ENCODE measurements around the gene ZC3H12D.

ZC3H12D gene

GRCh38 chr6:149510793-149511512, 26.1 kb upstream of the ZC3H12D start:
- H3K9me3 ChIP-seq (ENCODE audit: control insufficient read depth, low read length), result no peaks in the 10 kb centered on the region
- no peaks in the 10 kb centered on the region for H3K36me3 ChIP-seq (ENCODE audit: control insufficient read depth, insufficient read depth, low read length)
- H2AFZ ChIP-seq, result no peak overlapping the region
- H3K27me3 ChIP-seq (ENCODE audit: control insufficient read depth, insufficient read depth, low read length), result no peaks in the 10 kb centered on the region
- no peak overlapping the region for H3K27ac ChIP-seq
- H3K4me2 ChIP-seq (ENCODE audit: low read length), result no peak overlapping the region
- H3K4me1 ChIP-seq, result no peaks in the 10 kb centered on the region
- no peak overlapping the region for H3K9ac ChIP-seq
- no peak overlapping the region for H3K4me3 ChIP-seq (ENCODE audit: low read depth, low read length)
- no peaks in the 10 kb centered on the region for H3K79me2 ChIP-seq
- TF ChIP-seq CTCF (IDR thresholded peaks at IDR 0.05), result no peak

GRCh38 chr6:149508485-149508884, 23.7 kb upstream of the ZC3H12D start:
- Histone ChIP-seq H3K4me3 (ENCODE audit: low read depth, low read length) (no peak overlapping the region), H2AFZ (no peak overlapping the region), H3K36me3 (ENCODE audit: control insufficient read depth, insufficient read depth, low read length) (no peaks in the 10 kb centered on the region), H3K27me3 (ENCODE audit: control insufficient read depth, insufficient read depth, low read length) (no peaks in the 10 kb centered on the region), H3K27ac (no peak overlapping the region), H3K9me3 (ENCODE audit: control insufficient read depth, low read length) (no peaks in the 10 kb centered on the region), H3K4me1 (no peaks in the 10 kb centered on the region), H3K4me2 (ENCODE audit: low read length) (no peak overlapping the region), H3K9ac (no peak overlapping the region), H3K79me2 (no peaks in the 10 kb centered on the region)
- no peak for TF ChIP-seq CTCF (IDR thresholded peaks at IDR 0.05)

- Histone ChIP-seq H2AFZ (no peak overlapping the region), H3K9me3 (ENCODE audit: control insufficient read depth, low read length) (no peaks in the 10 kb centered on the region), H3K4me1 (no peaks in the 10 kb centered on the region), H3K4me2 (ENCODE audit: low read length) (no peak overlapping the region), H3K9ac (no peak overlapping the region), H3K79me2 (no peaks in the 10 kb centered on the region), H3K27me3 (ENCODE audit: control insufficient read depth, insufficient read depth, low read length) (no peaks in the 10 kb centered on the region), H3K27ac (no peak overlapping the region), H3K36me3 (ENCODE audit: control insufficient read depth, insufficient read depth, low read length) (no peaks in the 10 kb centered on the region), H3K4me3 (ENCODE audit: low read depth, low read length) (no peak overlapping the region)
- TF ChIP-seq CTCF (IDR thresholded peaks at IDR 0.05), result no peak
Observed at GRCh38 chr6:149503872-149504271, 19.1 kb upstream of the ZC3H12D start.

- Histone ChIP-seq H3K27me3 (ENCODE audit: control insufficient read depth, insufficient read depth, low read length) (no peaks in the 10 kb centered on the region), H3K36me3 (ENCODE audit: control insufficient read depth, insufficient read depth, low read length) (no peaks in the 10 kb centered on the region), H3K4me2 (ENCODE audit: low read length) (no peak overlapping the region), H3K9ac (no peak overlapping the region), H3K9me3 (ENCODE audit: control insufficient read depth, low read length) (no peaks in the 10 kb centered on the region), H3K4me3 (ENCODE audit: low read depth, low read length) (no peak overlapping the region), H3K27ac (no peak overlapping the region), H3K79me2 (no peaks in the 10 kb centered on the region), H2AFZ (no peak overlapping the region), H3K4me1 (no peaks in the 10 kb centered on the region)
- no peak for TF ChIP-seq CTCF (IDR thresholded peaks at IDR 0.05)
Observed at GRCh38 chr6:149503276-149503675, 18.5 kb upstream of the ZC3H12D start.

- Histone ChIP-seq H2AFZ (no peak overlapping the region), H3K79me2 (no peaks in the 10 kb centered on the region), H3K36me3 (ENCODE audit: control insufficient read depth, insufficient read depth, low read length) (no peaks in the 10 kb centered on the region), H3K27me3 (ENCODE audit: control insufficient read depth, insufficient read depth, low read length) (no peaks in the 10 kb centered on the region), H3K4me3 (ENCODE audit: low read depth, low read length) (no peak overlapping the region), H3K4me2 (ENCODE audit: low read length) (no peak overlapping the region), H3K9ac (no peak overlapping the region), H3K9me3 (ENCODE audit: control insufficient read depth, low read length) (no peaks in the 10 kb centered on the region), H3K4me1 (no peaks in the 10 kb centered on the region), H3K27ac (no peak overlapping the region)
- TF ChIP-seq CTCF (IDR thresholded peaks at IDR 0.05), result no peak
Observed at GRCh38 chr6:149501768-149502167, 17.0 kb upstream of the ZC3H12D start.

Measured in parathyroid adenoma (tissue), 2 donors.